Measurements from ENCODE around the gene PPP1R14C.
"Not testable (repeated sequence)": the region's sequence is repeated elsewhere in the genome, so short reads cannot be mapped to it uniquely, and the experiment has no call there.

The PPP1R14C gene

GRCh38 chr6:150179907-150180424, 37.1 kb downstream of the PPP1R14C start:
- not testable (repeated sequence) for H3K4me1 Mint-ChIP-seq; H3K27me3 Mint-ChIP-seq; ATAC-seq (replicated peaks; ENCODE audit: extremely low read depth, poor library complexity, severe bottlenecking); DNase-seq (ENCODE audit: low spot score in 2 of 2); H3K36me3 Mint-ChIP-seq (ENCODE audit: insufficient read depth); H3K27ac Mint-ChIP-seq (ENCODE audit: low read depth); H3K4me3 Mint-ChIP-seq; H3K9me3 Mint-ChIP-seq

DNA sequence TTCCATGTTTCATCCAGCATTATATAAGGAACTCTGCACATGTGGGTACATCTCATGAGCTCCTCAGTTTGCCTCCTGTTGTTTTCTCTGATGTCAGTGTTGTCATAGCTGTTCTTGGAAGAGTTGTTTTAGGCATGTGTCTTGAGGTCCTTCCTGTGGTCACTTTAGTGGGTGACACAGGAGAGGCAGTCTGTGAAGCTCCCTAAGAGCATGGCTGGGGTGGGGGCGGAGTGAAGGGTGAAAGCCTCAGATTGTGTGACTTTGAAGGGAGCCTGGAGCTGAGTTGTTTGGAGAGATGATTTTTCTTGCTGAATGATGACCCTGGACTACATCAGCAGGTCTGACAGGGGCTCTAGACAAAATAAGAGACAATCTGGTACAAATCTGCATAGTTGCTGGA, 37.7 kb downstream of the PPP1R14C start:
- Mint-ChIP-seq H3K36me3 (ENCODE audit: insufficient read depth) (no peaks in the 10 kb centered on the region), H3K27me3 (no peaks in the 10 kb centered on the region), H3K9me3 (no peaks in the 10 kb centered on the region), H3K27ac (ENCODE audit: low read depth) (no peak overlapping the region), H3K4me1 (peaks cover 7% of the 10 kb centered on the region), H3K4me3 (no peak overlapping the region)
- ATAC-seq (replicated peaks; ENCODE audit: extremely low read depth, poor library complexity, severe bottlenecking) = no peak
- DNase-seq (ENCODE audit: low spot score in 2 of 2) = no peak

- no peaks in the 10 kb centered on the region for H3K36me3 Mint-ChIP-seq (ENCODE audit: insufficient read depth)
- DNase-seq (ENCODE audit: low spot score in 2 of 2) = no peak
Observed at GRCh38 chr6:150182460-150183078, 39.7 kb downstream of the PPP1R14C start.

GRCh38 chr6:150183105-150183504, 40.3 kb downstream of the PPP1R14C start:
- H3K4me3 Mint-ChIP-seq = no peak overlapping the region
- no peak for DNase-seq (ENCODE audit: low spot score in 2 of 2)
- H3K27me3 Mint-ChIP-seq = no peaks in the 10 kb centered on the region
- H3K4me1 Mint-ChIP-seq = peaks cover 7% of the 10 kb centered on the region
- H3K36me3 Mint-ChIP-seq (ENCODE audit: insufficient read depth) = no peaks in the 10 kb centered on the region
- no peaks in the 10 kb centered on the region for H3K9me3 Mint-ChIP-seq
- ATAC-seq (replicated peaks; ENCODE audit: extremely low read depth, poor library complexity, severe bottlenecking) = no peak
- no peak overlapping the region for H3K27ac Mint-ChIP-seq (ENCODE audit: low read depth)

More at GRCh38 chr6:150182460-150183078, 39.7 kb downstream of the PPP1R14C start:
- Mint-ChIP-seq H3K27me3 (no peaks in the 10 kb centered on the region), H3K27ac (ENCODE audit: low read depth) (no peak overlapping the region), H3K4me3 (no peak overlapping the region), H3K9me3 (no peaks in the 10 kb centered on the region), H3K4me1 (peaks cover 7% of the 10 kb centered on the region)
- no peak for ATAC-seq (replicated peaks; ENCODE audit: extremely low read depth, poor library complexity, severe bottlenecking)

GRCh38 chr6:150183966-150184365, 41.1 kb downstream of the PPP1R14C start:
- Mint-ChIP-seq H3K27me3 (no peaks in the 10 kb centered on the region), H3K4me3 (no peak overlapping the region), H3K27ac (ENCODE audit: low read depth) (no peak overlapping the region), H3K9me3 (no peaks in the 10 kb centered on the region), H3K4me1 (peaks cover 7% of the 10 kb centered on the region), H3K36me3 (ENCODE audit: insufficient read depth) (no peaks in the 10 kb centered on the region)
- DNase-seq (ENCODE audit: low spot score in 2 of 2) (no peak), ATAC-seq (replicated peaks; ENCODE audit: extremely low read depth, poor library complexity, severe bottlenecking) (no peak)

DNA sequence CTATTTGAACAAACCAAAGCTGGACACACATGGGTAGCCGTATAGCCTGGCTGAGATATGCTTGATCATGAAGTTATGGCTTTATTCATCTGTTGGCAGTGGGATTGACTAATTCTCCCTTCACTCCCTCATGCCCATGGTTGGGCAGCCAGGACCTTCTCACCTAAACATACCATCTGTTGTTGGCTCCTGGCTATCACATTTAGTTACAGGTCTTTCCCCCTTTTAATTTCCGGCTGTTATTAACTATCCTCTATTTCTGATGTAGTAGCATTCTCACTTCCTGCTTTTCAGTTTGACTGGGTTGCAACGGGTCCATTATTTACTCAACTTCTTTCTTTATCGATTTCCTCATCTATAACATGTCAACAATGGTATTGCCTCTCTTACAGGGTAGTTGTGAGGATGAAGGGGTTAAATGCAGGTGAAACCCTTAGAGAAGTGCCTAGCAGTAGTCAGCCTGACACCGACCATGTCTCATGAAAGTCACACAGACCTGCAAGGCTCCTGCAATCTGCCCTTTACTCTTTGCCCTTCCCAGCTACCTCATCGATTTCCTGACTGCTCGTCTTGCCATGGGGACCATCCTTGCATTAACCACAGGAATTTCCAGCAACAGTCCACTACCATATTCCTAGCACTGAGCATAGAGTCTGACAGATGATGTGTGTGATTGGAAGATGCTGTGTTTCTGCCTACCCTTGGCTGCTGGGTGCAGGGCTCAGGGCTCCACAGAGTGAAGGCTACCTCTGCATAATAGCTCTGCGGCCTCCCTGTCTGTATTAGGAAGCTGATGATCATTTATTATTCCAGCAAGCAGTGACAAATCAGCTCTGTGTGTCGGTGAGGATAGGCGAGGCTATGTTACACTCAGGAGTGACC, 42.2 kb downstream of the PPP1R14C start:
- peaks cover 7% of the 10 kb centered on the region for H3K4me1 Mint-ChIP-seq
- H3K36me3 Mint-ChIP-seq (ENCODE audit: insufficient read depth) = no peaks in the 10 kb centered on the region
- ATAC-seq (replicated peaks; ENCODE audit: extremely low read depth, poor library complexity, severe bottlenecking) (no peak), DNase-seq (ENCODE audit: low spot score in 2 of 2) (no peak)
- H3K4me3 Mint-ChIP-seq = no peak overlapping the region
- H3K9me3 Mint-ChIP-seq = no peaks in the 10 kb centered on the region
- no peaks in the 10 kb centered on the region for H3K27me3 Mint-ChIP-seq
- no peak overlapping the region for H3K27ac Mint-ChIP-seq (ENCODE audit: low read depth)

DNA sequence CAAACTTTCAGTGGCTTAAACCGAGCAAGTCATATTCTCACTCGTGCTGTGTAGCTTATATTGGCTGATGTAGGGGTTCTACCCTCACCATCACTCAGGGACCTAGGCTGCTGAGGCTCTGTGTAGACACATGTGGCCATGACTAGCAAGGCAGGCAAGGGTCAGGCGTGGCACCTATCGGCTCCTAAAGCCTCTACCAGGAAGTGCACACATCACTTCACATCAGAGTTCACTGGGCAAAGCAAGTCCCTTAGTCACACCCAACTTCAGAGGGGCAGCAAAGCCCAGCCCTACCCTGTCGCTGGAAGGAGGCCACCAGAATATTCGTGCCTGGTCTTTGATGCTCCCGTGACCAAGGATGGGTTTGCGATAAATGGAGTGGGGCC, 42.9 kb downstream of the PPP1R14C start:
- no peak for DNase-seq (ENCODE audit: low spot score in 2 of 2)
- ATAC-seq (replicated peaks; ENCODE audit: extremely low read depth, poor library complexity, severe bottlenecking) = no peak
- Mint-ChIP-seq H3K27me3 (no peaks in the 10 kb centered on the region), H3K36me3 (ENCODE audit: insufficient read depth) (no peaks in the 10 kb centered on the region), H3K4me3 (no peak overlapping the region), H3K9me3 (no peaks in the 10 kb centered on the region), H3K4me1 (peaks cover 7% of the 10 kb centered on the region), H3K27ac (ENCODE audit: low read depth) (no peak overlapping the region)

DNA sequence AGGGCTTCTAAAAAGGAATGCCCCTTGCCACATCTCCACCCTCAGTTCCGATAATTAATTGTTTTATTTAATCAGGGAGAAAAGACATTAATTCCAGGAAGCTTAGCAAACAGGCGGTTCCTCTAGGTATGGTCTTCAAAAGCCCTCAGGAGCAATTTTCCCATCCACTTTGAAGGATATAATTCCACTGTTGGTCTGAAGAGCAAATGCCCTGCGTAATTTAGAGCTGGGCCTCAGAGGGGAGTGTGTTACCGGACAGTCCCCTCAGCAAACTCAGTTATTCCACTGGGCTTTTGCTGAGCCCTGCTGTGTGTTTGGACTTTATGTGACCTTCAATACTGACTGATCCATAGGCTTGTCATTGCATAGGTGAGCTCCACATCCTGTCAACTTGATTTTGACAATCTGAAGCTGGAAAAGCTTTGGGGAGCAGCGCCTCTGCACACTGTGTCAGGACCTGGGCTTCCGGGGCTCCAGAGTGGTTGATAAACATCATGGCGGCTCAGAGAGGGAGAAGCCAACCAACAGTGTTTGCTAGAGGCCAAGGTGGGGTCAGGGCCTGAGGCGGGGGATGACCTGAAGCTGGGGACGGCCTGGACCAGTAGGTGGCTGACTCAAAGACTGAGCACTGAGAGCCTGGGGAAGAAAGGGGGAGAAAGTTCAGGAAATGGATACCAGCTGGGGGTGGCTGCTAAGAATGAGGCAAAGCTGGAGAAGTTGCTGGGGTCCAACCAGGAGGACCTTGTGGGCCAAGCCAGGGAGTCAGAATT, 43.5 kb downstream of the PPP1R14C start:
- H3K4me3 Mint-ChIP-seq = no peak overlapping the region
- peaks cover 7% of the 10 kb centered on the region for H3K4me1 Mint-ChIP-seq
- no peaks in the 10 kb centered on the region for H3K9me3 Mint-ChIP-seq
- H3K27me3 Mint-ChIP-seq = no peaks in the 10 kb centered on the region
- no peak for ATAC-seq (replicated peaks; ENCODE audit: extremely low read depth, poor library complexity, severe bottlenecking)
- no peaks in the 10 kb centered on the region for H3K36me3 Mint-ChIP-seq (ENCODE audit: insufficient read depth)
- no peak for DNase-seq (ENCODE audit: low spot score in 2 of 2)
- no peak overlapping the region for H3K27ac Mint-ChIP-seq (ENCODE audit: low read depth)

DNA sequence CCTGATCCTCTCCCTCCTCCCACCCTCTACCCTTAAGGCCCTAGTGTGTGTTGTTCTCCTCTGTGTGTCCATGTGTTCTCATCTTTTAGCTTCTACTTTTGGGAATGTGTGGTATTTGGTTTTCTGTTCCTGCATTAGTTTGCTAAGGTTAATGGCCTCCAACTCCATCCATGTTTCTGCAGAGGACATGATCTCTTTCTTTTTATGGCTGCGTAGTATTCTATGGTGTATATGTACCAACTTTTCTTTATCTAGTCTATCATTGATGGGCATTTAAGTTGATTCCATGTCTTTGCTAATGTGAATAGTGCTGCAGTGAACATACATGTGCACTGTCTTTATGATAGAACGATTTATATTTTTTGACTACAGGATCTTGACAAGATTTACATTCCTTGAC, 44.6 kb downstream of the PPP1R14C start:
- ATAC-seq (replicated peaks; ENCODE audit: extremely low read depth, poor library complexity, severe bottlenecking); H3K27ac Mint-ChIP-seq (ENCODE audit: low read depth); H3K36me3 Mint-ChIP-seq (ENCODE audit: insufficient read depth); H3K4me1 Mint-ChIP-seq; H3K9me3 Mint-ChIP-seq; H3K4me3 Mint-ChIP-seq; DNase-seq (ENCODE audit: low spot score in 2 of 2); H3K27me3 Mint-ChIP-seq: not testable (repeated sequence)

DNA sequence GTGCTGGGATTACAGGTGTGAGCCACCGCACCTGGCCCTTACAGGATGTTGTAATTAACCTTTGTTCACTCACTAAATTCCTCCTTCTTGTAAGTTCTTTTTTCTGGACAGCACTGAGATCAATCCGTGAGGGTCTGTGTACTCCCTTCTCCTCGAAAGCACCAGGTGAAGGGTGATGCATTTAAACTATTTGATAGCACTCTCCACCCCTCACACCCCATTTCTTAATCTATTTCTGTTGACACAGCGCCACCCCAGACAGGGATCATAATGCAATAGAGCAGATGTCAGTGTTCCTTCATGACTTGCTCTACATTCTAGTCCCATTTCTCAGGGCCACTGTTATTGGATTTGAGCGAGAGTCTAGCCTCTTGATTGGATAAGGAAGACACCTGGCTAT, 46.3 kb downstream of the PPP1R14C start:
- no peaks in the 10 kb centered on the region for H3K9me3 Mint-ChIP-seq
- no peak for DNase-seq (ENCODE audit: low spot score in 2 of 2)
- no peak overlapping the region for H3K4me3 Mint-ChIP-seq
- no peak for ATAC-seq (replicated peaks; ENCODE audit: extremely low read depth, poor library complexity, severe bottlenecking)
- H3K27me3 Mint-ChIP-seq = no peaks in the 10 kb centered on the region
- H3K27ac Mint-ChIP-seq (ENCODE audit: low read depth) = no peak overlapping the region
- H3K36me3 Mint-ChIP-seq (ENCODE audit: insufficient read depth) = no peaks in the 10 kb centered on the region
- peaks cover 7% of the 10 kb centered on the region for H3K4me1 Mint-ChIP-seq

- Mint-ChIP-seq H3K4me1 (no peaks in the 10 kb centered on the region), H3K36me3 (ENCODE audit: insufficient read depth) (no peaks in the 10 kb centered on the region), H3K27ac (ENCODE audit: low read depth) (no peak overlapping the region), H3K27me3 (no peaks in the 10 kb centered on the region), H3K9me3 (no peaks in the 10 kb centered on the region), H3K4me3 (no peak overlapping the region)
- DNase-seq (ENCODE audit: low spot score in 2 of 2) (no peak), ATAC-seq (replicated peaks; ENCODE audit: extremely low read depth, poor library complexity, severe bottlenecking) (no peak)
Observed at GRCh38 chr6:150191809-150192208, 49.0 kb downstream of the PPP1R14C start.

DNA sequence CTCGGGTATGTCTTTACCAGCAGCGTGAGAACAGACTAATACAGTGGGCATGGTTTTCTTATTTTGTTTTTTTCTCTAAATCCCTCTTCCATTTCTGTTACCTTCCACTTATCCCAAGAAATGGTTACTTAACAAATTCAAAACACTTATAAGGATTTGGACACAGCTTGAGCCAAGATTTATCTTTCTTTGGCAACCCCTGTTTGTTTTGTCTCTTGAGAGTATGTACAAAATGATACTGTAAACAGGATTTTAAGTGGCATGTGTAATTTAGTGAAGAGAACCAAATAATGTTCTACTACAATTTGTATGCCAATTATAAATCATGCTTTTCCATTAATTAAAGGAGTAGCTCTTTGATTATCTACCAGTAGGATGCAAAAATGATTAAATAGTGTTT, 51.4 kb downstream of the PPP1R14C start:
- no peaks in the 10 kb centered on the region for H3K9me3 Mint-ChIP-seq
- H3K27ac Mint-ChIP-seq (ENCODE audit: low read depth) = no peak overlapping the region
- no peak for DNase-seq (ENCODE audit: low spot score in 2 of 2)
- no peaks in the 10 kb centered on the region for H3K4me1 Mint-ChIP-seq
- no peak for ATAC-seq (replicated peaks; ENCODE audit: extremely low read depth, poor library complexity, severe bottlenecking)
- no peaks in the 10 kb centered on the region for H3K36me3 Mint-ChIP-seq (ENCODE audit: insufficient read depth)
- no peak overlapping the region for H3K4me3 Mint-ChIP-seq
- no peaks in the 10 kb centered on the region for H3K27me3 Mint-ChIP-seq

Data from central memory CD8-positive, alpha-beta T cell (primary cell).